ENCODE results near the gene IL6ST. TPM values are rescaled to one million over a fixed set of nuclear protein-coding genes. Genes with fewer than 3 reads are reported as not detected.
A peak's percentile ranks its signal among the peaks of the same experiment; 100 is the strongest.
"Not testable (repeated sequence)": the region's sequence is repeated elsewhere in the genome, so short reads cannot be mapped to it uniquely, and the experiment has no call there.

The IL6ST gene
- total and polyA plus RNA-seq, 2 experiments from 2014 or later, result 197 to 242 TPM

- H3K27me3 ChIP-seq (replicated peaks; ENCODE audit: insufficient read depth), result no peaks in the 10 kb centered on the region
- H3K4me1 ChIP-seq (ENCODE audit: insufficient read depth), result peaks cover 34% of the 10 kb centered on the region
- in situ Hi-C loops (cut with MboI), result loop anchor here (10.0 to 25.0 kb wide), 2 partner anchors 206 to 848 kb away; no protein-coding TSS in a partner anchor
- no peak overlapping the region for H2AFZ ChIP-seq
- no peak overlapping the region for H3K27ac ChIP-seq
- peak overlapping the region; percentile 17; the same call in 1 of the 2 replicates for H3K9ac ChIP-seq
- 0 out of 2 replicates have a peak, but pooled peaks cover 7% of the 10 kb centered on the region for H3K36me3 ChIP-seq (ENCODE audit: low read depth)
- H3K9me2 ChIP-seq (ENCODE audit: insufficient read depth), result no peaks in the 10 kb centered on the region
- WGBS, 2 experiments (ENCODE audit: low coverage in 1 of 2, low lambda C conversion rate in 2 of 2, missing lambda C conversion rate in 2 of 2), result 49 to 59% methylated on average over 3 to 4 of the region's 4 CpGs
- peaks cover 100% of the 10 kb centered on the region for H3K79me2 ChIP-seq (ENCODE audit: insufficient read depth)
- no peak for TF ChIP-seq EZH2phosphoT487 (IDR thresholded peaks at IDR 0.05; ENCODE audit: insufficient read depth, low read depth)
- no peak for TF ChIP-seq EZH2 (IDR thresholded peaks at IDR 0.05; ENCODE audit: insufficient read depth, poor library complexity, severe bottlenecking)
- H4K20me1 ChIP-seq (ENCODE audit: insufficient read depth), result peaks cover 39% of the 10 kb centered on the region; the same call in 1 of the 2 replicates
- DNase-seq, result no peak
- H3F3A ChIP-seq (ENCODE audit: insufficient read depth), result peaks cover 40% of the 10 kb centered on the region
- H3K4me2 ChIP-seq (ENCODE audit: unreplicated experiment), result peak overlapping the region; percentile 39
- peak overlapping the region; percentile 8; the same call in 1 of the 2 replicates for H3K4me3 ChIP-seq
- H3K9me3 ChIP-seq (ENCODE audit: low read depth), result no peaks in the 10 kb centered on the region
Measured at GRCh38 chr5:55988979-55989638, 5.7 kb downstream of the IL6ST start.

GRCh38 chr5:55988428-55988827 is 6.3 kb downstream of the IL6ST start:
- WGBS, 2 experiments (ENCODE audit: low coverage in 1 of 2, low lambda C conversion rate in 2 of 2, missing lambda C conversion rate in 2 of 2), result 97 to 98% methylated on average over 10 of the region's 10 CpGs
- H4K20me1 ChIP-seq (ENCODE audit: insufficient read depth), result peaks cover 39% of the 10 kb centered on the region; the same call in 1 of the 2 replicates

GRCh38 chr5:55986931-55987330 is 7.8 kb downstream of the IL6ST start:
- in situ Hi-C loops (cut with MboI), result loop anchor here (10.0 to 25.0 kb wide), 2 partner anchors 208 to 850 kb away; no protein-coding TSS in a partner anchor
- no peak for TF ChIP-seq EZH2phosphoT487 (IDR thresholded peaks at IDR 0.05; ENCODE audit: insufficient read depth, low read depth)
- no peak for TF ChIP-seq EZH2 (IDR thresholded peaks at IDR 0.05; ENCODE audit: insufficient read depth, poor library complexity, severe bottlenecking)
- H3K79me2 ChIP-seq (ENCODE audit: insufficient read depth), result peaks cover 100% of the 10 kb centered on the region
- no peak overlapping the region for H3K9ac ChIP-seq
- no peak overlapping the region for H3K27ac ChIP-seq
- no peak for DNase-seq
- no peak overlapping the region for H3K4me3 ChIP-seq
- peaks cover 26% of the 10 kb centered on the region for H3K4me1 ChIP-seq (ENCODE audit: insufficient read depth)
- H3K4me2 ChIP-seq (ENCODE audit: unreplicated experiment), result no peak overlapping the region
- no peaks in the 10 kb centered on the region for H3K27me3 ChIP-seq (replicated peaks; ENCODE audit: insufficient read depth)
- peaks cover 22% of the 10 kb centered on the region for H3F3A ChIP-seq (ENCODE audit: insufficient read depth)
- H3K9me3 ChIP-seq (ENCODE audit: low read depth), result no peaks in the 10 kb centered on the region
- H3K9me2 ChIP-seq (ENCODE audit: insufficient read depth), result no peaks in the 10 kb centered on the region
- H2AFZ ChIP-seq, result no peak overlapping the region
- peaks cover 33% of the 10 kb centered on the region; the same call in 1 of the 2 replicates for H4K20me1 ChIP-seq (ENCODE audit: insufficient read depth)
- H3K36me3 ChIP-seq (ENCODE audit: low read depth), result 0 out of 2 replicates have a peak, but pooled peaks cover 7% of the 10 kb centered on the region
- 56 to 70% methylated on average over 4 of the region's 4 CpGs for WGBS, 2 experiments (ENCODE audit: low coverage in 1 of 2, low lambda C conversion rate in 2 of 2, missing lambda C conversion rate in 2 of 2)

More at GRCh38 chr5:55988428-55988827, 6.3 kb downstream of the IL6ST start:
- Histone ChIP-seq H3K79me2 (ENCODE audit: insufficient read depth) (peaks cover 100% of the 10 kb centered on the region), H3K4me1 (ENCODE audit: insufficient read depth) (peaks cover 38% of the 10 kb centered on the region), H3F3A (ENCODE audit: insufficient read depth) (peaks cover 35% of the 10 kb centered on the region)
- in situ Hi-C loops (cut with MboI), result loop anchor here (10.0 to 25.0 kb wide), 2 partner anchors 206 to 849 kb away; no protein-coding TSS in a partner anchor
- not testable (repeated sequence) for H3K4me2 ChIP-seq (ENCODE audit: unreplicated experiment); H2AFZ ChIP-seq; H3K9me2 ChIP-seq (ENCODE audit: insufficient read depth); DNase-seq; H3K9ac ChIP-seq; H3K4me3 ChIP-seq; H3K36me3 ChIP-seq (ENCODE audit: low read depth); H3K9me3 ChIP-seq (ENCODE audit: low read depth); H3K27ac ChIP-seq; H3K27me3 ChIP-seq (replicated peaks; ENCODE audit: insufficient read depth)

- peaks cover 27% of the 10 kb centered on the region; the same call in 1 of the 2 replicates for H4K20me1 ChIP-seq (ENCODE audit: insufficient read depth)
- H3K27me3 ChIP-seq (replicated peaks; ENCODE audit: insufficient read depth), result no peaks in the 10 kb centered on the region
- 89 to 96% methylated on average over 6 of the region's 6 CpGs for WGBS, 2 experiments (ENCODE audit: low coverage in 1 of 2, low lambda C conversion rate in 2 of 2, missing lambda C conversion rate in 2 of 2)
- no peak overlapping the region for H3K27ac ChIP-seq
- H3K79me2 ChIP-seq (ENCODE audit: insufficient read depth), result peaks cover 100% of the 10 kb centered on the region
- no peak overlapping the region for H3K4me3 ChIP-seq
- H3K9me3 ChIP-seq (ENCODE audit: low read depth), result no peaks in the 10 kb centered on the region
- DNase-seq, result no peak
- H3F3A ChIP-seq (ENCODE audit: insufficient read depth), result peaks cover 8% of the 10 kb centered on the region
- no peaks in the 10 kb centered on the region for H3K9me2 ChIP-seq (ENCODE audit: insufficient read depth)
- H2AFZ ChIP-seq, result no peak overlapping the region
- H3K36me3 ChIP-seq (ENCODE audit: low read depth), result peaks cover 18% of the 10 kb centered on the region; the same call in 1 of the 2 replicates
- in situ Hi-C loops (cut with MboI), result loop anchor here (10.0 to 25.0 kb wide), 2 partner anchors 210 to 852 kb away; no protein-coding TSS in a partner anchor
- no peak for TF ChIP-seq EZH2phosphoT487 (IDR thresholded peaks at IDR 0.05; ENCODE audit: insufficient read depth, low read depth)
- TF ChIP-seq EZH2 (IDR thresholded peaks at IDR 0.05; ENCODE audit: insufficient read depth, poor library complexity, severe bottlenecking), result no peak
- H3K4me2 ChIP-seq (ENCODE audit: unreplicated experiment), result no peak overlapping the region
- peaks cover 14% of the 10 kb centered on the region for H3K4me1 ChIP-seq (ENCODE audit: insufficient read depth)
- no peak overlapping the region for H3K9ac ChIP-seq
Measured at GRCh38 chr5:55985181-55985580, 9.6 kb downstream of the IL6ST start.

All from GM23248 (cell line).